ENCODE measurements around the gene GRK2. TPM values are rescaled to one million over a fixed set of nuclear protein-coding genes. Genes with fewer than 3 reads are reported as not detected.

GRK2 gene
- total and polyA plus RNA-seq, 2 of the 8 experiments (the other 6 are each of a cell fraction or from before 2014, with no cell fraction given), result 47.3 to 49.7 TPM

- TF ChIP-seq CTCF (IDR thresholded peaks at IDR 0.05; ENCODE audit: control extremely low read depth in 1 of 3, insufficient read depth in 1 of 3, low read depth in 1 of 3, low read length in 3 of 3), result no peak
- no peak for TF ChIP-seq MAFK (IDR thresholded peaks at IDR 0.05; ENCODE audit: low read depth, low read length)
- no peak for TF ChIP-seq TCF12 (IDR thresholded peaks at IDR 0.05; ENCODE audit: low read depth, low read length)
- no peak for TF ChIP-seq HDAC6 (IDR thresholded peaks at IDR 0.05; ENCODE audit: low read depth, low read length)
- no peak for TF ChIP-seq RFX5 (IDR thresholded peaks at IDR 0.05; ENCODE audit: borderline replicate concordance, low read depth, low read length)
These were observed 35.9 kb upstream of the GRK2 start (continued) for GRCh38 chr11:67230406-67230805.

Data from H1 (cell line).